D341Med (cell line): ENCODE data around the gene PDE12.
A peak's percentile ranks its signal among the peaks of the same experiment; 100 is the strongest.
"Not testable (repeated sequence)": the region's sequence is repeated elsewhere in the genome, so short reads cannot be mapped to it uniquely, and the experiment has no call there.

Experiments
- DNase-seq: peaks from one replicate; pipeline ENCODE4 v3.0.0; 2012; ENCODE audit warnings: low spot score

Gene PDE12

DNA sequence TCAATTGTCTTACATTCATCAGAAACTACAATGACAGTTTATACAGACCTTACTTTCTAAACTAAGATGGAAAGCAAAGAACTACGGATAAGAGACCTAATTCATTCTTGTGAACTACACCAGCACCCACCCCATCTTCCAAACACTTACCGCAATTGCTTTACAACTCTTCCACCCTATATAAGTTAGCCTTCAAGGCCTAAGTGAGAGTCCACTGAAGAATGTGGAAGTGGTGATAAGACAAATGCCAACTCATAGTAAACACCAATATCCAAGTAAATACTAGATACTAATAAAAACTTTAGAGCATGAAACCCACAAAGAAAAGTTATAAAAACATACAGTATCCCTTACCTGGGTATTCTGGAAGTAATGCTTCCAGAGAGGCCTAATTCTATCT, 27.5 kb downstream of the PDE12 start:
- DNase-seq: no peak

- DNase-seq: no peak
Measured at GRCh38 chr3:57586778-57587177, 30.7 kb downstream of the PDE12 start.

DNA sequence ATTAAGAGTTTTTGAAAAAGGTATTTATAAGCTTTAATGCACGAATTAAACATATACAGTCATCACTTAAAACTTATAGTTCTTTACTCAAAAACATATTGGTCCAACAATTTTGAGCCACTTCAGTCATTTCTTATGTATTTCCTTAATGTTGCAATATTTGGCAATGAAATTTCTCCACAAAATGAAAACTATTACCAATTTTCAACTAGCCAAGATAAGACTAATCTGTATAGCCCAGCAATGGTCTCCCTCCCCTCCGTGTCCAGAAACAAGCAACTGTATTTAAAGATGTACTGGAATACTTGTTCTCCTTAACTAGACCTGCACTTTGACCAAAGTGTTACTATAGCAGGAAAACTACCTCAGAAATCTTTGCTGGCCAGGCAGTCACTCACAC, 31.8 kb downstream of the PDE12 start:
- DNase-seq: no peak

- no peak for DNase-seq
Measured at GRCh38 chr3:57592306-57592705, 36.2 kb downstream of the PDE12 start.

DNA sequence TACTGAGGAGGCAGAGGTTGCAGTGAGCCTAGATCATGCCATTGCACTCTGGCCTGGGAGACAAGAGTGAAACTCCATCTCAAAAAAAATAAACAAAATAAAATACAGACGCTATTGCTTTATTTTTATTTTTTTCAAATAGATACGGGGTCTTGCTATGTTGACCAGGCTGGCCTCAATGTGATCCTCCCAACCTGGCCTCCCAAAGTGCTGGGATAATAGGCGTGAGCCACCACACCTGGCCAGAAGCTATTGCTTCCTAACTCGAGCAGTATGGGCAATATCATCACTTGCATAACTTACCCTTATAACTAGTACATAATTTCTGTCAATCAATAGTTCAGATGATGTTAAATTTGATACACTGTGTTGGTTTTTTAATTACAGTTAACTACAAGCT, 38.1 kb downstream of the PDE12 start:
- no peak for DNase-seq

DNA sequence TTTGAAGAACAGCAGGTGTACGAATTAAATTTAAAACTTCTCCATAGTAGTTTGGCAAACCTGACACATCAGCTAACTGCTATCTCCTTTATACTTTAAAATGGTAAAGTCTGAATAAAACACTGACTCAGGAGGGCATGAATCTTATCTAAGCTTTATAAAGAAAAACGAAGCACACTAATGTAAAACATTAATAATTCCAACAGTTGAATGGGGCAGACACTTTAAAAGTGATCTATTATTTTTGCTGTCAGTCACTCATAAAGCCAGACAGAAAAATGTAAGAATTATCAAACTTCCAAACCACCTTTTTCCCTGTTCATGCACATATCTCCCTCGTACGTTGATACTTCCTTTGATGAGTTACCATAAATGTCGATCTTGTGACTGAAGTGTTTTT, 38.5 kb downstream of the PDE12 start:
- DNase-seq: no peak

DNA sequence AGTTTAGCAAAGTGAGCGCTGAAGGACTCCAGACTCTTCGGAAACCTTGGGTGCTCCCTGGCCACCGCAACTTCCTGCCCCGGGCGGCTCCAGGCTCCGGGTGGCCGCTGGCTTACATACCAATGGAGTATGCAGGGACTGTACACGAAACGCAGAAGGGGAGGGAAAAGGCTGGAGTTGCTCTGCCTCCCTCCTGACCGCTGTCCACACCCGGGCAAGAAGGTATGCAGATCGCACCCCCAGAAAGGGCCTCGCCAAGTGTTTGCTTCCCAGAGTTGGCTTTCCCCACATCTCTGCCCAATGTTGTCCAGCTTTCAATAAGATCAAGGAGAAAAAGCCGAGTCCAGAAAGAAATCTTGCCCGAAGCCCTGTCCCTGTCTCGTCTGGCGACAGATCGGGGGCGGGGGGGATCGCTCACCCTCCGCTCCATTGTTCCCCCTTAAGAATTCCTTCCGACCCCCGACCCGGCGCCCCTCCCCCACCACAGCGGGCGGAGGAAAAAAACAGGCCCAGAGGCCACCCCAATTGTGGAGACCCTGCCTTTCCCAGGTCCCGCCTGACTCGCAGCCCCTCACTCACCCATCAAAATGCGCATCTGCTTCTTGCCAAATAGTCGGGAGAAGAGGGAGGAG, 40.5 kb downstream of the PDE12 start:
- DNase-seq: peak; percentile 63

GRCh38 chr3:57597127-57597923, 41.3 kb downstream of the PDE12 start, which contains the start of gene ARF4:
Gene ARF4, minus strand, starts transcription at chr3:57597344. Its CDS starts 204 bp downstream, at chr3:57597140.
- peak; percentile 99 for DNase-seq

DNA sequence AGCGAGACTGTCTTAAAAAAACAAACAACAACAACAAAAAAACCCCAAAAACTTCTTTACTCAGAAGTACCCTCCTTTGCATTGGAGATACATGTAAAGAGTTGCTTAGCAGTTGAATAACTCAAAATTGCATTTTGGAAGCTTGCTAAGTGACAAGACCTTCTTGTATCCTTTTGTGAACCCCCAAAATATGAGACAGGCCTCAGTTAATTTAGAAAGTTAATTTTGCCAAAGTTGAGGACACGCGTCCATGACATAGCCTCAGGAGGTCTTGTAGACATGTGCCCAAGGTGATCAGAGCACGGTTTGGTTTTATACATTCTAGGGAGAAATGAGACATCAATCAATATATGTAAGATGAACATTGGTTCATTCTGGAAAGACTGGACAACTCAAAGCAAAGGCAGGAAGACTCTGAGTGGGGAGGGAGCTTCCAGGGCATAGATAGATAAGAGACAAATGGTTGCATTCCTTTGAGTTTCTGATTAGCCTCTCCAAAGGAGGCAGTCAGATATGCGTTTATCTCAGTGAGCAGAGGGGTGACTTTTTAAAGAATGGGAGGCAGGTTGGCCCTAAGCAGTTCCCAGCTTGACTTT, 42.8 kb downstream of the PDE12 start:
- no peak for DNase-seq

DNA sequence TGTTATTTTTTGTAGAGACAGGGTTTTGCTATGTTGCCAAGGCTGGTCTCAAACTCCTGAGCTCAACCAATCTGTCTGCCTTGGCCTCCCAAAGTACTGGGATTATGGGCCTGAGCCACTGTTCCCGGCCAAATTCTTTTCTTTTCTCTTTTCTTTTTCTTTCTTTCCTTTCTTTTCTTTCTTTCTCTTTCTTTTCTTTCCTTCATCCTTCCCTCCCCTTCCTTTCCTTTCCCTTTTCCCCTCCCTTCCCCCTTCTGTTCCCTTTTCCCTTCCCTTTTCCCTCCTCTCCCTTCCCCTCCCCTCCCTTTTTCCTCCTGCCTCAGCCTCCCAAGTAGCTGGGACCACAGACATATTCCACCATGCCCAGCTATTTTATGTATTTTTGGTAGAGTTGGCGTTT, 44.1 kb downstream of the PDE12 start:
- no peak for DNase-seq

DNA sequence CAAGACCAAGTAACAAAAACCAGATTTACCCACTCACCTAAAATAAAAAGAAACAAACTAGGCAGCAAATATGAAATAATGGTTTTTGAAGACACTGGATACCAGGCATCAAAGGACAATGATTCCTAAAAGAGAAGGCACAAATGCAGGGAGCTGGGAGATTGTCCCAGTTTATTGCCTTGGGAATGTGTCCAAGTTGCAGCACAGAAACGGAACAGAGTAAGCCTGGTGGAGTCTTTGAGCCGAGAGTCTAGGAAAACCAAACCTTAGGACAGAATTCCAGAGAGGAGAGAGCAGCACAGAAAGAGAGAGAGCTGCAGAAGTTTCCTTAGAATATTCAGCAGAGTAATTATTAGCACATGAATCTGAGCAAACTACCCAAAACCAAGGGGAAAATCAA, 48.9 kb downstream of the PDE12 start:
- no peak for DNase-seq

GRCh38 chr3:57605683-57606082, 49.6 kb downstream of the PDE12 start:
- DNase-seq: no peak

DNA sequence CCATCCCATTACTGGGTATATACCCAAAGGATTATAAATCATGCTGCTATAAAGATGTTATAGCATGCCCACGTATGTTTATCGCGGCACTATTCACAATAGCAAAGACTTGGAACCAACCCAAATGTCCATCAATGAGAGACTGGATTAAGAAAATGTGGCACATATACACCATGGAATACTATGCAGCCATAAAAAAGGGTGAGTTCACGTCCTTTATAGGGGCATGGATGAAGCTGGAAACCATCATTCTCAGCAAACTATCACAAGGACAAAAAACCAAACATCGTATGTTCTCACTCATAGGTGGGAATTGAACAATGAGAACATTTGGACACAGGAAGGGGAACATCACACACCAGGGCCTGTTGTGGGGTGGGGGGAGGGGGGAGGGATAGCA, 55.8 kb downstream of the PDE12 start:
- not testable (repeated sequence) for DNase-seq

- no peak for DNase-seq
Measured at GRCh38 chr3:57616233-57616632, 60.2 kb downstream of the PDE12 start.
